Upper lobe of left lung (tissue), 6 donors: ENCODE measurements around the gene POLR1H. TPM values are rescaled to one million over a fixed set of nuclear protein-coding genes. Genes with fewer than 3 reads are reported as not detected.

Experiments
- ATAC-seq, 2 donors: fragments of 200-7000 bp; cut with Tn5 transposase; one replicate each; pipeline ENCODE4 v1.9.1; 2022; ENCODE audit warnings: mild to moderate bottlenecking in 2 of 2, moderate library complexity in 2 of 2; ENCODE audit not compliant: low FRiP score in 2 of 2
- DNase-seq, 2 donors: peaks; one replicate each; pipeline ENCODE4 v3.0.0-alpha.2; 2019 to 2020
- H3K27ac ChIP-seq, 4 donors: fragments of 200-600 bp; sonication (generic); one replicate each; pipeline ENCODE4 v1.5.1; 2016 to 2019
- H3K27me3 ChIP-seq, 4 donors: fragments of 200-600 bp; sonication (generic); one replicate each; pipeline ENCODE4 v1.5.1; 2017 to 2019
- H3K36me3 ChIP-seq, 4 donors: fragments of 200-600 bp; sonication (generic); one replicate each; pipeline ENCODE4 v1.5.1; 2016 to 2019
- H3K4me1 ChIP-seq, 4 donors: fragments of 200-600 bp; sonication (generic); one replicate each; pipeline ENCODE4 v1.5.1; 2018 to 2019
- H3K4me3 ChIP-seq, 4 donors: fragments of 200-600 bp; sonication (generic); one replicate each; pipeline ENCODE4 v1.5.1; 2017 to 2019; ENCODE audit warnings: mild to moderate bottlenecking in 2 of 4, moderate library complexity in 1 of 4
- H3K9me3 ChIP-seq, 4 donors: fragments of 200-600 bp; sonication (generic); one replicate each; pipeline ENCODE4 v1.5.1; 2018 to 2019
- EP300 ChIP-seq, 4 donors: sonication (generic); formaldehyde crosslinking; IDR thresholded peaks; one replicate each; pipeline ENCODE4 v1.5.1; 2017; ENCODE audit warnings: antibody characterized with exemption in 4 of 4, control low read depth in 2 of 4
- POLR2A ChIP-seq, 4 donors: fragments of 450-650 bp; IDR thresholded peaks; one replicate each; pipeline ENCODE4 v1.5.1; 2016 to 2017; ENCODE audit warnings: antibody characterized with exemption in 4 of 4, mild to moderate bottlenecking in 2 of 4
- POLR2AphosphoS5 ChIP-seq, 2 donors: sonication (generic); formaldehyde crosslinking; IDR thresholded peaks; one replicate each; pipeline ENCODE4 v1.5.1; 2017; ENCODE audit warnings: antibody characterized with exemption in 2 of 2
- WGBS, 2 donors: methylation state at CpG; one replicate each; pipeline ENCODE4 v1.1.5; 2017 to 2018; 5-methylcytosine and 5-hydroxymethylcytosine counted together
- total RNA-seq, 6 donors: library from RNA; depleted of rRNA in 4 of 6; stranded (reverse); fragments of >200 nt in 4 of 6; gene quantifications; one replicate each; pipeline versions ENCODE4 v1.1.0 to v1.2.1, GENCODE V29; 2016 to 2021
- TF ChIP-seq, protein P1 (sequence below), 6 experiments: fragments of 450-650 bp in 4 of 6; fragments of 200-600 bp in 2 of 6; sonication (generic) in 2 of 6; IDR thresholded peaks; one replicate each; pipeline ENCODE4 v1.5.1; 2016 to 2019; ENCODE audit warnings: antibody characterized with exemption in 6 of 6
- donor health status: DM: no; HTN: no; CAD: no; lungs with moderate emphysema.
- donor health status: DM: no; HTN: yes; CAD: no; lungs with severe emphysema.

POLR1H gene
- total RNA-seq, 6 donors from 2014 or later: 14.9 to 23.6 (median 19.7) TPM

DNA sequence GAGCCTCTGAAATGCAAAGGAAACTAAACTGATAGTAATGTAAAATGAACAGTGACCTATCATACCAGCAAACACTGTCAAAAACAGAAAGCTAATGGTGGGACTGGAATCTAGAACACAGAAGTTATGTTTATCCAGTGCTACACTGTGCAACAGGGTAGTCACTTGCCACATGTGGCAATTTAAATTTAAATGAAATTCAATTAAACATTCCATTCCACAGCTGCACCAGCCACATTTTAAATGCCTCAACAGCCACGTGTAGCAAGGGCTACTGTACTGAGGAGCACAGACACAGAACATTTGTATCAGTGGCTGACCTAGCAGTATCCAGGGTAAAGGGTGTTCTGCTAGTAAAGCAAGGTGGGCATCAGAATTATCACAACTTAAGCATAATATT lies 5.6 kb upstream of the POLR1H start:
- no peak for DNase-seq
- Histone ChIP-seq H3K4me1 (peaks cover 7 to 10% (median 9%) of the 10 kb centered on the region in 4 donors), H3K36me3 (peaks cover 0 to 11% (median 2%) of the 10 kb centered on the region in 4 donors), H3K9me3 (no peaks in the 10 kb centered on the region), H3K27me3 (no peaks in the 10 kb centered on the region), H3K4me3 (no peak overlapping the region), H3K27ac (no peak overlapping the region)
- ATAC-seq: no peak
- 74 to 82% methylated on average over 1 of the region's 1 CpG for WGBS, 2 donors
- TF ChIP-seq EP300 (IDR thresholded peaks at IDR 0.05) (no peak), POLR2AphosphoS5 (IDR thresholded peaks at IDR 0.05) (no peak), POLR2A (IDR thresholded peaks at IDR 0.05) (no peak)
- TF ChIP-seq, protein P1, sequence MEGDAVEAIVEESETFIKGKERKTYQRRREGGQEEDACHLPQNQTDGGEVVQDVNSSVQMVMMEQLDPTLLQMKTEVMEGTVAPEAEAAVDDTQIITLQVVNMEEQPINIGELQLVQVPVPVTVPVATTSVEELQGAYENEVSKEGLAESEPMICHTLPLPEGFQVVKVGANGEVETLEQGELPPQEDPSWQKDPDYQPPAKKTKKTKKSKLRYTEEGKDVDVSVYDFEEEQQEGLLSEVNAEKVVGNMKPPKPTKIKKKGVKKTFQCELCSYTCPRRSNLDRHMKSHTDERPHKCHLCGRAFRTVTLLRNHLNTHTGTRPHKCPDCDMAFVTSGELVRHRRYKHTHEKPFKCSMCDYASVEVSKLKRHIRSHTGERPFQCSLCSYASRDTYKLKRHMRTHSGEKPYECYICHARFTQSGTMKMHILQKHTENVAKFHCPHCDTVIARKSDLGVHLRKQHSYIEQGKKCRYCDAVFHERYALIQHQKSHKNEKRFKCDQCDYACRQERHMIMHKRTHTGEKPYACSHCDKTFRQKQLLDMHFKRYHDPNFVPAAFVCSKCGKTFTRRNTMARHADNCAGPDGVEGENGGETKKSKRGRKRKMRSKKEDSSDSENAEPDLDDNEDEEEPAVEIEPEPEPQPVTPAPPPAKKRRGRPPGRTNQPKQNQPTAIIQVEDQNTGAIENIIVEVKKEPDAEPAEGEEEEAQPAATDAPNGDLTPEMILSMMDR (IDR thresholded peaks at IDR 0.05): no peak

DNA sequence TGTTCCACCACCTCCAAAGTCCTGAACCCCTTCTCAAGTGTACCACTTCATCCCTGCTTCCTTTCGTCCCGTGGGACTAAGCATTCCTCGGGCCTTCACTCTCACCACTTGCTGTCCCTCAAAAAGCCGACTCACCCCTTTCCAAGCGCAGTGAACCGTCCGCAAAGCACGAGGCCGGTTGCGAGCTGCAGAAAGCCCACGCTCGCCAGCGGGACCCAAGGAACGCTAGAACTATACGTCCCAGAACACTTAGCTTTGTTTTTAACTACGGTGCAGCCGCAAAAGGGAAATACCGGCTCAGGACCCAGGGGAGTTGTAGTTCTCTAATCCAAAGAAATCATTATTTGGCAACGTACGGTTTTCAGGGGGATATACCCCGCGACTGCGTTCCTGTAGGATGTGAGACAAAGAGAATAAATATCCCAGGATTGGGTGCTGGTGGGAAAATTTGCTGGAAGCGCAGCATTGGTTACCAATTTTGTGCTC lies 416 bp upstream of the POLR1H start:
- Histone ChIP-seq H3K36me3 (peaks cover 0 to 18% (median 2%) of the 10 kb centered on the region in 4 donors), H3K4me3 (peak overlapping the region; percentile 74 to 95 (median 82)), H3K27me3 (no peaks in the 10 kb centered on the region), H3K4me1 (peaks cover 14 to 24% (median 18%) of the 10 kb centered on the region in 4 donors), H3K9me3 (no peaks in the 10 kb centered on the region), H3K27ac (peak overlapping the region; percentile 86 to 92 (median 89))
- ATAC-seq (peak; percentile 16 to 48), DNase-seq (peak; percentile 52 to 53)
- no peak for TF ChIP-seq POLR2AphosphoS5 (IDR thresholded peaks at IDR 0.05)
- TF ChIP-seq, protein P1 (IDR thresholded peaks at IDR 0.05): no peak
- no peak for TF ChIP-seq EP300 (IDR thresholded peaks at IDR 0.05)
- TF ChIP-seq POLR2A (IDR thresholded peaks at IDR 0.05): no peak
- 0 to 2% methylated on average over 24 of the region's 24 CpGs for whole genome bisulfite sequencing, 2 donors

GRCh38 chr6:30061858-30062458 lies 893 bp downstream of the POLR1H start:
- DNase-seq (peak in 1 of 2 donors; percentile 28), ATAC-seq (no peak)
- 49 to 51% methylated on average over 13 of the region's 13 CpGs for WGBS, 2 donors
- TF ChIP-seq POLR2AphosphoS5 (IDR thresholded peaks at IDR 0.05) (no peak), POLR2A (IDR thresholded peaks at IDR 0.05) (no peak), EP300 (IDR thresholded peaks at IDR 0.05) (no peak)
- TF ChIP-seq, protein P1 (IDR thresholded peaks at IDR 0.05): no peak
- H3K36me3 ChIP-seq: peaks cover 0 to 18% (median 2%) of the 10 kb centered on the region in 4 donors
- peak overlapping the region; percentile 86 to 92 (median 89) for H3K27ac ChIP-seq
- no peaks in the 10 kb centered on the region for H3K9me3 ChIP-seq
- H3K4me3 ChIP-seq: peak overlapping the region; percentile 74 to 95 (median 82)
- no peaks in the 10 kb centered on the region for H3K27me3 ChIP-seq
- H3K4me1 ChIP-seq: peaks cover 19 to 28% (median 25%) of the 10 kb centered on the region in 4 donors

DNA sequence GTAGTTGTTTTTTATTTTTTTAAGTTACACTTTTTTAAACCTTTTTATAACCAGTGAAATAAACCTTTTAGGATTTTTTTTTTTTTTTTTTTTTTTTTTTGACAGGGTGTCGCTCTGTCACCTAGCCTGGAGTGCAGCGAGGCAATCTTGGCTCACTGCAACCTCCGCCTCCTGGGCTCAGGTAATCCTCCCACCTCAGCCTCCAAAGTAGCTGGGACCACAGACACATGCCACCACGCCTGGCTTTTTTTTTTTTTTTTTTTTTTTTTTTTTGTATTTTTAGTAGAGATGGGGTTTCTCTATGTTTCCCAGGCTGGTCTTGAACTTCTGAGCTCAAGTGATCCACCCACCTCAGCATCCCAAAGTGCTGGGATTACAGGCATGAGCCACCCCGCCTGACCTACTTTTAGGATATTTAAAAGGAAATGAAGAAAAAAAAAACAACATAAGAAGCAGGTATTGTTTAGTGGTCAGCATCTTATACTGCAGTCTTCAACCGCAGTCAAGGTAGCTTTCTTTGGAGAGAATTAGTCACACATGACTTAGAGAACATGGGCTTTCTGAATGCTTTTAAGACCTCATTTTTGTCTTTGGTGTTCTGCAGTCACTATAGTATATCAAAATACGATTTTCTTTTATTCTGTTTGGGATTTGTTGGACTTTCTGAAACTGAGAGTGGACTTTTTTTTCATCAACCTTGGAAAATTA lies 1.6 kb downstream of the POLR1H start:
- ATAC-seq (no peak), DNase-seq (no peak)
- Histone ChIP-seq H3K4me3 (peak overlapping the region in 1 of 4 donors; percentile 95), H3K9me3 (no peaks in the 10 kb centered on the region), H3K27ac (no peak overlapping the region), H3K36me3 (peaks cover 0 to 11% (median 0%) of the 10 kb centered on the region in 4 donors), H3K4me1 (peaks cover 21 to 30% (median 27%) of the 10 kb centered on the region in 4 donors), H3K27me3 (no peaks in the 10 kb centered on the region)
- TF ChIP-seq POLR2A (IDR thresholded peaks at IDR 0.05) (no peak), EP300 (IDR thresholded peaks at IDR 0.05) (no peak), POLR2AphosphoS5 (IDR thresholded peaks at IDR 0.05) (no peak)
- TF ChIP-seq, protein P1 (IDR thresholded peaks at IDR 0.05): no peak
- 93 to 98% methylated on average over 7 of the region's 7 CpGs for WGBS, 2 donors
